Fibroblast of lung (primary cell): ENCODE data around the gene CHD6. TPM values are rescaled to one million over a fixed set of nuclear protein-coding genes. Genes with fewer than 3 reads are reported as not detected.

Source experiments
- DNase-seq, 2 donors: peaks; one replicate each; pipeline versions ENCODE4 v3.0.0 to v3.0.0-alpha.2; 2010; ENCODE audit warnings: low read depth in 2 of 2
- H2AFZ ChIP-seq: 2 replicates; pipeline ENCODE4 v1.5.1; 2012; ENCODE audit warnings: low read length, control low read depth, inconsistent platforms
- H3K27ac ChIP-seq: 2 replicates; pipeline ENCODE4 v1.5.1; 2011; ENCODE audit warnings: low read length, control low read depth; ENCODE audit not compliant: insufficient read depth
- H3K27me3 ChIP-seq: 2 replicates; pipeline ENCODE4 v1.5.1; 2011; ENCODE audit warnings: mild to moderate bottlenecking, low read length; ENCODE audit not compliant: control insufficient read depth, insufficient read depth
- H3K36me3 ChIP-seq: 2 replicates; pipeline ENCODE4 v1.5.1; 2011; ENCODE audit warnings: low read length; ENCODE audit not compliant: control insufficient read depth, insufficient read depth
- H3K4me1 ChIP-seq: 2 replicates; pipeline ENCODE4 v1.5.1; 2011; ENCODE audit warnings: low read length; ENCODE audit not compliant: control insufficient read depth, insufficient read depth; ENCODE audit errors: extremely low read depth
- H3K4me2 ChIP-seq: 2 replicates; pipeline ENCODE4 v1.5.1; 2011; ENCODE audit warnings: low read length, control low read depth; ENCODE audit not compliant: insufficient read depth; ENCODE audit errors: extremely low read depth
- H3K4me3 ChIP-seq, 4 experiments: fragments of 200-600 bp in 1 of 4; sonication (generic) in 1 of 4; replicated peaks in 1 of 4; 2 replicates each; pipeline ENCODE4 v1.5.1; 2011 to 2016; ENCODE audit warnings: low read length in 4 of 4, low read depth in 3 of 4, mild to moderate bottlenecking in 3 of 4, control low read depth in 2 of 4, inconsistent platforms in 1 of 4, mixed read lengths in 1 of 4; ENCODE audit not compliant: insufficient read depth in 1 of 4; ENCODE audit errors: control extremely low read depth in 1 of 4
- H3K79me2 ChIP-seq: 2 replicates; pipeline ENCODE4 v1.5.1; 2012; ENCODE audit warnings: mild to moderate bottlenecking, low read length, inconsistent platforms; ENCODE audit not compliant: control insufficient read depth, insufficient read depth
- H3K9ac ChIP-seq: 2 replicates; pipeline ENCODE4 v1.5.1; 2011; ENCODE audit warnings: mild to moderate bottlenecking, low read length, control low read depth; ENCODE audit not compliant: insufficient read depth
- H3K9me3 ChIP-seq: 2 replicates; pipeline ENCODE4 v1.5.1; 2012; ENCODE audit warnings: low read depth, low read length; ENCODE audit not compliant: control insufficient read depth, insufficient read depth
- H4K20me1 ChIP-seq: 2 replicates; pipeline ENCODE4 v1.5.1; 2011; ENCODE audit warnings: low read length; ENCODE audit not compliant: control insufficient read depth, insufficient read depth; ENCODE audit errors: extremely low read depth
- EZH2 ChIP-seq: IDR thresholded peaks from 2 replicates; pipeline ENCODE4 v1.5.1; 2012; ENCODE audit warnings: low read length, control low read depth, mild to moderate bottlenecking; ENCODE audit errors: missing control alignments
- polyA plus RNA-seq, 2 donors: library from polyadenylated mRNA; depleted of rRNA in 1 of 2; stranded (reverse) in 1 of 2; unstranded in 1 of 2; fragments of >200 nt; gene quantifications; 2 replicates each; pipeline ENCODE4 v1.2.1, GENCODE V29; 2011 to 2012; ENCODE audit warnings: missing spikeins in 1 of 2
- total RNA-seq: library from RNA; depleted of rRNA; stranded (reverse); fragments of >200 nt; gene quantifications from 2 replicates; pipeline ENCODE4 v1.2.1, GENCODE V29; 2014
- TF ChIP-seq, protein P1 (sequence below), 2 donors: IDR thresholded peaks in 1 of 2; conservative IDR thresholded peaks in 1 of 2; 1 replicate in 1 of 2; 2 replicates in 1 of 2; pipeline ENCODE4 v1.5.1; 2011 to 2012; ENCODE audit warnings: low read length in 2 of 2, control low read depth in 1 of 2, inconsistent platforms in 1 of 2, low read depth in 1 of 2, mild to moderate bottlenecking in 1 of 2

Gene CHD6
- total and polyA plus RNA-seq, 2 donors (not counting 1 experiment from before 2014, with no cell fraction given), result 13.4 to 25.9 TPM

DNA sequence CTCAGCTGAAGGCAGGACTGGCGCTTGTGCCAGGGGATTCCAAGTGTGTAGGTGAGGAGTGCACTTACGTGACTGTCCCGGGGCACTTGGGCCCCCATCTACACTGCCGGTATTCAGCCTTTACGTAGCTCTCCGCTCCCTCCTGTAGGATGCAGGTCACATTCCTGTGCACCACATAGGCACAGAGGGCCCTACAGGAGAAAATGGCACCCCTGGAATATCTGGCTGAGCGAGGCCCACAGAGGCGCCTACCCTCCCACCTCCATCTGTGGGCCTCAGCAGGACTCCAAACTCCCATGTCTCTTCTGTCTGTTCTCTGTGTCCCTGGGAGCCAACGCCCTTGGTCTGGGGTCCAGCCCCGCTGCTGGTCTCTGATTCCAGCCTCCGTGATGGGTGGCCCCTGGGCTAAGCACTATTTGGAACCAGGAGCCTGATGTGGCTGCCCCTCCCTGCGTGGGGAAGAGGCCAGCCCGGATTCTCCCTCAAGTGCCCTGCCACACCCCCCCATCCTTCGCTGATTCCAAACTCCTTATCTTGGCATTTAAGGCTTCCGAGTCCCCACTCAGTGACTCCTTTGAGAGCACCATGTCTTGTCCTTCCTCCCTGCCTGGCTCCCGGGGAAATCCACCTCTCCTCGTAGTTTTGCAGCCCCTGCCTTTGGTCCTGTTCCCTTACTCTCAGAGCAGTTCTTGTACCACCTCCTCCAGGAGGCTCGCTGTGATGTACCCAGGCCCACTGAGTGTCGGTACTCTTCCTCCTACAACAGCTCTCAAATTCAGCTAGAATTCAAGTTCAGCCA lies 253.0 kb downstream of the CHD6 start:
- no peaks in the 10 kb centered on the region for H3K36me3 ChIP-seq
- H3K4me3 ChIP-seq, result no peak overlapping the region
- no peaks in the 10 kb centered on the region for H3K4me1 ChIP-seq
- TF ChIP-seq, protein P1, sequence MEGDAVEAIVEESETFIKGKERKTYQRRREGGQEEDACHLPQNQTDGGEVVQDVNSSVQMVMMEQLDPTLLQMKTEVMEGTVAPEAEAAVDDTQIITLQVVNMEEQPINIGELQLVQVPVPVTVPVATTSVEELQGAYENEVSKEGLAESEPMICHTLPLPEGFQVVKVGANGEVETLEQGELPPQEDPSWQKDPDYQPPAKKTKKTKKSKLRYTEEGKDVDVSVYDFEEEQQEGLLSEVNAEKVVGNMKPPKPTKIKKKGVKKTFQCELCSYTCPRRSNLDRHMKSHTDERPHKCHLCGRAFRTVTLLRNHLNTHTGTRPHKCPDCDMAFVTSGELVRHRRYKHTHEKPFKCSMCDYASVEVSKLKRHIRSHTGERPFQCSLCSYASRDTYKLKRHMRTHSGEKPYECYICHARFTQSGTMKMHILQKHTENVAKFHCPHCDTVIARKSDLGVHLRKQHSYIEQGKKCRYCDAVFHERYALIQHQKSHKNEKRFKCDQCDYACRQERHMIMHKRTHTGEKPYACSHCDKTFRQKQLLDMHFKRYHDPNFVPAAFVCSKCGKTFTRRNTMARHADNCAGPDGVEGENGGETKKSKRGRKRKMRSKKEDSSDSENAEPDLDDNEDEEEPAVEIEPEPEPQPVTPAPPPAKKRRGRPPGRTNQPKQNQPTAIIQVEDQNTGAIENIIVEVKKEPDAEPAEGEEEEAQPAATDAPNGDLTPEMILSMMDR (conservative IDR thresholded peaks at IDR 0.05 in 1 of 2, IDR thresholded peaks at IDR 0.05 in 1 of 2; ENCODE audit: low read depth in 1 of 2, low read length in 2 of 2), result no peak
- no peak overlapping the region for H2AFZ ChIP-seq
- no peaks in the 10 kb centered on the region for H3K79me2 ChIP-seq
- H3K27me3 ChIP-seq, result peaks cover 32% of the 10 kb centered on the region
- no peak overlapping the region for H3K27ac ChIP-seq
- no peaks in the 10 kb centered on the region for H4K20me1 ChIP-seq
- DNase-seq, result no peak
- H3K9me3 ChIP-seq, result no peaks in the 10 kb centered on the region
- H3K9ac ChIP-seq, result no peak overlapping the region
- H3K4me2 ChIP-seq, result no peak overlapping the region

- Histone ChIP-seq H3K27ac (no peak overlapping the region), H3K27me3 (peaks cover 30% of the 10 kb centered on the region), H3K4me2 (no peak overlapping the region), H4K20me1 (no peaks in the 10 kb centered on the region), H3K36me3 (no peaks in the 10 kb centered on the region), H3K4me3 (no peak overlapping the region), H2AFZ (no peak overlapping the region), H3K9me3 (no peaks in the 10 kb centered on the region), H3K79me2 (no peaks in the 10 kb centered on the region), H3K4me1 (no peaks in the 10 kb centered on the region), H3K9ac (no peak overlapping the region)
- no peak for DNase-seq
- TF ChIP-seq, protein P1 (conservative IDR thresholded peaks at IDR 0.05 in 1 of 2, IDR thresholded peaks at IDR 0.05 in 1 of 2; ENCODE audit: low read depth in 1 of 2, low read length in 2 of 2), result no peak
These were observed 253.8 kb downstream of the CHD6 start for GRCh38 chr20:41364236-41364855.

- no peak for TF ChIP-seq EZH2
- TF ChIP-seq, protein P1 (conservative IDR thresholded peaks at IDR 0.05 in 1 of 2, IDR thresholded peaks at IDR 0.05 in 1 of 2; ENCODE audit: low read depth in 1 of 2, low read length in 2 of 2), result no peak
- no peak overlapping the region for H3K4me2 ChIP-seq
- no peaks in the 10 kb centered on the region for H3K79me2 ChIP-seq
- no peaks in the 10 kb centered on the region for H4K20me1 ChIP-seq
- H3K9ac ChIP-seq, result no peak overlapping the region
- H3K27me3 ChIP-seq, result peaks cover 30% of the 10 kb centered on the region
- H3K4me1 ChIP-seq, result no peaks in the 10 kb centered on the region
- no peak overlapping the region for H2AFZ ChIP-seq
- no peaks in the 10 kb centered on the region for H3K36me3 ChIP-seq
- no peak overlapping the region for H3K4me3 ChIP-seq
- no peaks in the 10 kb centered on the region for H3K9me3 ChIP-seq
- no peak overlapping the region for H3K27ac ChIP-seq
- no peak for DNase-seq
These were observed 254.6 kb downstream of the CHD6 start for GRCh38 chr20:41363601-41364000.
